Measurements from ENCODE around the gene SLC25A42. TPM values are rescaled to one million over a fixed set of nuclear protein-coding genes. Genes with fewer than 3 reads are reported as not detected.

Gene SLC25A42
- total and polyA plus RNA-seq, 2 of the 13 experiments (the other 11 are each of a cell fraction or from before 2014, with no cell fraction given): 12.8 to 18.3 TPM

- Histone ChIP-seq H3K27me3 (ENCODE audit: control insufficient read depth in 1 of 2, insufficient read depth in 2 of 2, low read length in 2 of 2) (no peaks in the 10 kb centered on the region), H2AFZ (ENCODE audit: low read length) (no peak overlapping the region), H4K20me1 (ENCODE audit: insufficient read depth, low read length) (no peaks in the 10 kb centered on the region), H3K4me1 (ENCODE audit: insufficient read depth, low read length) (peaks cover 14% of the 10 kb centered on the region), H3K4me2 (ENCODE audit: low read depth, low read length) (no peak overlapping the region), H3K9me3 (ENCODE audit: low read length) (peaks cover 13% of the 10 kb centered on the region), H3K9ac (ENCODE audit: insufficient read depth, low read depth, low read length) (no peak overlapping the region), H3K36me3 (replicated peaks in 1 of 2; ENCODE audit: control insufficient read depth in 1 of 2, insufficient read depth in 2 of 2, low read length in 2 of 2) (0 out of 5 replicates have a peak, but pooled peaks cover 2 to 4% of the 10 kb centered on the region in 2 experiments), H3K79me2 (ENCODE audit: insufficient read depth, low read length) (peaks cover 5% of the 10 kb centered on the region), H3K27ac (ENCODE audit: extremely low read length, insufficient read depth, low read length) (no peak overlapping the region), H3K4me3 (replicated peaks in 1 of 3; ENCODE audit: insufficient read depth in 1 of 3, low read depth in 2 of 3, low read length in 3 of 3) (no peak overlapping the region)
- in situ Hi-C loops (cut with HindIII; ENCODE audit: extremely low pct_ligation_motif_present, low pct_unique_long_range_greater_than_20kb): no loop called here
- FAIRE-seq (no peak), ATAC-seq (no peak), DNase-seq (ENCODE audit: low spot score) (no peak)
- intact Hi-C loops (cut with micrococcal nuclease; ENCODE audit: unreplicated experiment): no loop called here
- CTCF ChIA-PET (ENCODE audit: low intra/inter-chr PET ratio, low total read pairs): no interaction called here
- TF ChIP-seq MIER2 (CRISPR knock-in tag; IDR thresholded peaks at IDR 0.05) (no peak), NONO (IDR thresholded peaks at IDR 0.05) (no peak), NONO (CRISPR knock-in tag; conservative IDR thresholded peaks at IDR 0.05) (no peak), NR1H2 (CRISPR knock-in tag; IDR thresholded peaks at IDR 0.05; ENCODE audit: borderline replicate concordance, low read depth) (no peak), HMGXB4 (CRISPR knock-in tag; IDR thresholded peaks at IDR 0.05; ENCODE audit: borderline replicate concordance in 1 of 2, low read depth in 1 of 2) (no peak), PPARG (CRISPR knock-in tag; conservative IDR thresholded peaks at IDR 0.05) (no peak), RFX3 (CRISPR knock-in tag; IDR thresholded peaks at IDR 0.05) (no peak), JUND (CRISPR knock-in tag; IDR thresholded peaks at IDR 0.05) (no peak), SMYD3 (CRISPR knock-in tag; IDR thresholded peaks at IDR 0.05) (no peak), SSRP1 (CRISPR knock-in tag; IDR thresholded peaks at IDR 0.05) (no peak), ZNF326 (CRISPR knock-in tag; IDR thresholded peaks at IDR 0.05; ENCODE audit: borderline replicate concordance) (no peak), ZSCAN30 (CRISPR knock-in tag; IDR thresholded peaks at IDR 0.05) (no peak), ZNF770 (CRISPR knock-in tag; IDR thresholded peaks at IDR 0.05) (no peak), ZFX (CRISPR knock-in tag; IDR thresholded peaks at IDR 0.05; ENCODE audit: low read depth) (no peak), SRY (CRISPR knock-in tag; IDR thresholded peaks at IDR 0.05) (no peak), PREB (CRISPR knock-in tag; IDR thresholded peaks at IDR 0.05) (no peak)
- no TSS peak for BruUV-seq (replicated peaks)
- POLR2A ChIA-PET: no interaction called here
- WGBS (ENCODE audit: low lambda C conversion rate): 95% methylated on average over 6 of the region's 6 CpGs
Observed at GRCh38 chr19:19133985-19134384, 70.2 kb downstream of the SLC25A42 start.

All from HepG2 (cell line).